ENCODE measurements around the gene ELOVL2. TPM values are rescaled to one million over a fixed set of nuclear protein-coding genes. Genes with fewer than 3 reads are reported as not detected.
"Not testable (repeated sequence)": the region's sequence is repeated elsewhere in the genome, so short reads cannot be mapped to it uniquely, and the experiment has no call there.

ELOVL2 gene, protein sequence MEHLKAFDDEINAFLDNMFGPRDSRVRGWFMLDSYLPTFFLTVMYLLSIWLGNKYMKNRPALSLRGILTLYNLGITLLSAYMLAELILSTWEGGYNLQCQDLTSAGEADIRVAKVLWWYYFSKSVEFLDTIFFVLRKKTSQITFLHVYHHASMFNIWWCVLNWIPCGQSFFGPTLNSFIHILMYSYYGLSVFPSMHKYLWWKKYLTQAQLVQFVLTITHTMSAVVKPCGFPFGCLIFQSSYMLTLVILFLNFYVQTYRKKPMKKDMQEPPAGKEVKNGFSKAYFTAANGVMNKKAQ
- total RNA-seq (2012; rRNA removed), result 0.44 and 0.76 TPM in 2 replicates

- peaks cover 8% of the 10 kb centered on the region for H3K4me1 ChIP-seq (ENCODE audit: control insufficient read depth, insufficient read depth, low read length)
- peak within 1 kb of the TSS; percentile 70 for H3K4me3 ChIP-seq (ENCODE audit: low read length)
- no peaks in the 10 kb centered on the region for H3K9me3 ChIP-seq (replicated peaks; ENCODE audit: low read length)
- peaks cover 83% of the 10 kb centered on the region for H3K27me3 ChIP-seq (ENCODE audit: control insufficient read depth, insufficient read depth, low read length)
- H3K4me2 ChIP-seq (ENCODE audit: low read length), result peak within 1 kb of the TSS; percentile 85
- no peak within 1 kb of the TSS for H3K9ac ChIP-seq (ENCODE audit: low read depth, low read length)
- H3K36me3 ChIP-seq (ENCODE audit: insufficient read depth, low read length), result no peaks in the 10 kb centered on the region
Measured at GRCh38 chr6:11043961-11044711, at the start of gene ELOVL2. ELOVL2 (minus strand) TSS chr6:11044305; CDS start chr6:11044230, 75 bp downstream.

DNA sequence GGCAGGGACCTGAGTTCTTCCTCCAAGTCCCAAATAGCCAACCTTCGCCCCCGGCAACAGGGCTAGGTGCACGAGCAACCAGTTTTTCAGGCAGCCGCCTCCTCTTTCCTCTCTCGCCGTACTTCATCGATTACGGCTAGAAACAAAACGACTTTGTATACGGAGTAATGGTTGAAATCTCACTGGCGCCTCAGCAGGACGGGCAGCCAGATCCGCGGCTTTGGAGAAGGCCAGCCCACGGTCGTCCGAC, 49.2 kb upstream of the ELOVL2 start:
- no peaks in the 10 kb centered on the region for H3K36me3 ChIP-seq (ENCODE audit: insufficient read depth, low read length)
- H3K4me2 ChIP-seq (ENCODE audit: low read length), result peak overlapping the region; percentile 89
- H3K9me3 ChIP-seq (replicated peaks; ENCODE audit: low read length), result no peaks in the 10 kb centered on the region
- peak overlapping the region; percentile 99 for H3K9ac ChIP-seq (ENCODE audit: low read depth, low read length)
- peaks cover 18% of the 10 kb centered on the region for H3K4me1 ChIP-seq (ENCODE audit: control insufficient read depth, insufficient read depth, low read length)
- no peaks in the 10 kb centered on the region for H3K27me3 ChIP-seq (ENCODE audit: control insufficient read depth, insufficient read depth, low read length)
- H3K4me3 ChIP-seq (ENCODE audit: low read length), result peak overlapping the region; percentile 100

- no peaks in the 10 kb centered on the region for H3K27me3 ChIP-seq (ENCODE audit: control insufficient read depth, insufficient read depth, low read length)
- H3K4me2 ChIP-seq (ENCODE audit: low read length), result peak overlapping the region; percentile 89
- H3K36me3 ChIP-seq (ENCODE audit: insufficient read depth, low read length), result no peaks in the 10 kb centered on the region
- no peaks in the 10 kb centered on the region for H3K9me3 ChIP-seq (replicated peaks; ENCODE audit: low read length)
- H3K9ac ChIP-seq (ENCODE audit: low read depth, low read length), result peak overlapping the region; percentile 99
- H3K4me1 ChIP-seq (ENCODE audit: control insufficient read depth, insufficient read depth, low read length), result peaks cover 18% of the 10 kb centered on the region
- peak overlapping the region; percentile 100 for H3K4me3 ChIP-seq (ENCODE audit: low read length)
Measured at GRCh38 chr6:11092668-11093375, 48.7 kb upstream of the ELOVL2 start.

- not testable (repeated sequence) for H3K9ac ChIP-seq (ENCODE audit: low read depth, low read length); H3K9me3 ChIP-seq (replicated peaks; ENCODE audit: low read length); H3K4me2 ChIP-seq (ENCODE audit: low read length); H3K36me3 ChIP-seq (ENCODE audit: insufficient read depth, low read length); H3K27me3 ChIP-seq (ENCODE audit: control insufficient read depth, insufficient read depth, low read length); H3K4me3 ChIP-seq (ENCODE audit: low read length)
- H3K4me1 ChIP-seq (ENCODE audit: control insufficient read depth, insufficient read depth, low read length), result peaks cover 16% of the 10 kb centered on the region
Measured at GRCh38 chr6:11091141-11091540, 47.0 kb upstream of the ELOVL2 start.

DNA sequence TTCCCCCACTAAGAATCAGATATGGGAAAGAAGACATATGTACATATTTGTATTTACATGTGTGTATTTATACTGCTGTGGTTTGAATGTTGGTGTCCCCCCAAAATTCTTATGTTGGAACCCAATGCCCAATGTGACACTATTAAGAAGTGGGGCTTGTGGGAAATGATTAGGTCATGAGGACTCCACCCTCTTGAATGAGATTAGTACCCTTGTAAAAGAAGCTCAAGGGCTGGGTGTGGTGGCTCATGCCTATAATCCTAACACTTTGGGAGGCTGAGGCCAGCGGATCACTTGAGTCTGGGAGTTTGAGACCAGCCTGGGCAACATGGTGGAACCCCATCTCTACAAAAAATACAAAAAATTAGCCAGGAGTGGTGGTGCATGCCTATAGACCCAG, 45.6 kb upstream of the ELOVL2 start:
- Histone ChIP-seq H3K36me3 (ENCODE audit: insufficient read depth, low read length) (no peaks in the 10 kb centered on the region), H3K9me3 (replicated peaks; ENCODE audit: low read length) (no peaks in the 10 kb centered on the region), H3K9ac (ENCODE audit: low read depth, low read length) (no peak overlapping the region), H3K4me2 (ENCODE audit: low read length) (no peak overlapping the region), H3K27me3 (ENCODE audit: control insufficient read depth, insufficient read depth, low read length) (no peaks in the 10 kb centered on the region), H3K4me3 (ENCODE audit: low read length) (no peak overlapping the region), H3K4me1 (ENCODE audit: control insufficient read depth, insufficient read depth, low read length) (peaks cover 6% of the 10 kb centered on the region)

DNA sequence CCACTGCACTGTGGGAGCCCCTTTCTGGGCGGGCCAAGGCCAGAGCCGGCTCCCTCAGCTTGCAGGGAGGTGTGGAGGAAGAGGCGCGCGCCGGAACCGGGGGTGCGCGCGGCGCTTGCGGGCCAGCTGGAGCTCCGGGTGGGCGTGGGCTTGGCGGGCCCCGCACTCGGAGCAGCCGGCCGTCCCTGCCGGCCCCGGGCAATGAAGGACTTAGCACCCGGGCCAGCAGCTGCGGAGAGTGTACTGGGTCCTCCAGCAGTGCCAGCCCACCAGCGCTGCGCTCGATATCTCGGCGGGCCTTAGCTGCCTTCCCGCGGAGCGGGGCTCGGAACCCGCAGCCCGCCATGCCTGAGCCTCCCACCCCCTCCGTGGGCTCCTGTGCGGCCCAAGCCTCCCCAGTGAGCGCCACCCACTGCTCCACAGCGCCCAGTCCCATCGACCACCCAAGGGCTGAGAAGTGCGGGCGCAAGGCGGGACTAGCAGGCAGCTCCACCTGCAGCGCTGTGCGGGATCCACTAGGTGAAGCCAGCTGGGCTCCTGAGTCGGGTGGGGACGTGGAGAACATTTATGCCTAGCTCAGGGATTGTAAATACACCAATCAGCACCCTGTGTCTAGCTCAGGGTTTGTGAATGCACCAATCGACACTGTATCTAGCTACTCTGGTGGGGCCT, 43.2 kb upstream of the ELOVL2 start:
- peaks cover 11% of the 10 kb centered on the region for H3K4me1 ChIP-seq (ENCODE audit: control insufficient read depth, insufficient read depth, low read length)
- H3K27me3 ChIP-seq (ENCODE audit: control insufficient read depth, insufficient read depth, low read length), result not testable (repeated sequence)

GRCh38 chr6:11085758-11086435, 41.8 kb upstream of the ELOVL2 start:
- no peak overlapping the region for H3K4me3 ChIP-seq (ENCODE audit: low read length)
- H3K4me2 ChIP-seq (ENCODE audit: low read length), result no peak overlapping the region
- H3K27me3 ChIP-seq (ENCODE audit: control insufficient read depth, insufficient read depth, low read length), result no peaks in the 10 kb centered on the region
- no peaks in the 10 kb centered on the region for H3K36me3 ChIP-seq (ENCODE audit: insufficient read depth, low read length)
- H3K4me1 ChIP-seq (ENCODE audit: control insufficient read depth, insufficient read depth, low read length), result peaks cover 11% of the 10 kb centered on the region
- no peaks in the 10 kb centered on the region for H3K9me3 ChIP-seq (replicated peaks; ENCODE audit: low read length)
- no peak overlapping the region for H3K9ac ChIP-seq (ENCODE audit: low read depth, low read length)

More for the DNA sequence above, 43.2 kb upstream of the ELOVL2 start:
- not testable (repeated sequence) for H3K36me3 ChIP-seq (ENCODE audit: insufficient read depth, low read length); H3K9ac ChIP-seq (ENCODE audit: low read depth, low read length); H3K4me2 ChIP-seq (ENCODE audit: low read length); H3K4me3 ChIP-seq (ENCODE audit: low read length); H3K9me3 ChIP-seq (replicated peaks; ENCODE audit: low read length)

GRCh38 chr6:11083956-11084355, 39.9 kb upstream of the ELOVL2 start:
- Histone ChIP-seq H3K4me3 (ENCODE audit: low read length) (no peak overlapping the region), H3K4me2 (ENCODE audit: low read length) (peak overlapping the region; percentile 22), H3K9me3 (replicated peaks; ENCODE audit: low read length) (no peaks in the 10 kb centered on the region), H3K36me3 (ENCODE audit: insufficient read depth, low read length) (no peaks in the 10 kb centered on the region), H3K9ac (ENCODE audit: low read depth, low read length) (no peak overlapping the region), H3K27me3 (ENCODE audit: control insufficient read depth, insufficient read depth, low read length) (no peaks in the 10 kb centered on the region), H3K4me1 (ENCODE audit: control insufficient read depth, insufficient read depth, low read length) (peaks cover 11% of the 10 kb centered on the region)

DNA sequence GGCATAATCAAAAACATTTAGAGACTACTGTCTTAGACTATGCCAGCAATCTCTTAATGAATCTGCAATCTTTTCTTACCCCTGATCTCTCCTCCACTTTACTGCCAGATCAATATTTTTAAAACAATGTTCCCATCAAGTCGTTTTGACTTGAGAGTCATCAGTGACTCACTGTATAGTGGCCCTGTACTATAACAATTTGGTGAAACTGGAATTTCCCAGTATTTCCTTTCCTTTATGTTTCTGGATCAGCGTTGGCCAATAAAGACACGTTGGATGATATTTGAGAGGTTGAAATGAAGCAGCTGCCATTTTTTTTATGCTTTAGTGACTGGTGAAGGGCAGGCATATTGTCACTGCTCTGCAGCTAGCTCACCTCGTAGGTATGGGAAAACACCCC, 39.4 kb upstream of the ELOVL2 start:
- peaks cover 11% of the 10 kb centered on the region for H3K4me1 ChIP-seq (ENCODE audit: control insufficient read depth, insufficient read depth, low read length)
- H3K4me2 ChIP-seq (ENCODE audit: low read length), result peak overlapping the region; percentile 22
- no peaks in the 10 kb centered on the region for H3K36me3 ChIP-seq (ENCODE audit: insufficient read depth, low read length)
- H3K9ac ChIP-seq (ENCODE audit: low read depth, low read length), result no peak overlapping the region
- H3K27me3 ChIP-seq (ENCODE audit: control insufficient read depth, insufficient read depth, low read length), result no peaks in the 10 kb centered on the region
- H3K4me3 ChIP-seq (ENCODE audit: low read length), result no peak overlapping the region
- no peaks in the 10 kb centered on the region for H3K9me3 ChIP-seq (replicated peaks; ENCODE audit: low read length)

DNA sequence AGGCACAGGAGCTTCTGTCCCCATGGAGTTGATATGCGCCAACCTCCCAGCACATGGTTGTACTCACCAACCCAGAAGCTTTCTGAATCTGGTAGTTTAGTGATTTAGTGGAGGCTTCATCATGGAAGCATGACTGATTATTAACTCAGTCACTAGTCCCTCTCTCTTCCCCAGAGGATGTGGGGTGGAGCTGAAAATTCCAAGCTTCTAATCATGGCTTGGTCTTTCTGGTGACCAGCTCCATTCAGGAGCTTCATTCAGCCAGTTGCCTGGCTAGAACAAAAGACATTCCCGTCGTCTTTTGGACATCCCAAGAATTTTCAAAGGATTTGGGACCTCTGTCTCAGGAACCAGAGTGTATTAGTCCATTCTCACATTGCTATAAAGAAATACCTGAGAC, 36.2 kb upstream of the ELOVL2 start:
- Histone ChIP-seq H3K4me3 (ENCODE audit: low read length) (no peak overlapping the region), H3K36me3 (ENCODE audit: insufficient read depth, low read length) (no peaks in the 10 kb centered on the region), H3K4me2 (ENCODE audit: low read length) (no peak overlapping the region), H3K9me3 (replicated peaks; ENCODE audit: low read length) (no peaks in the 10 kb centered on the region), H3K27me3 (ENCODE audit: control insufficient read depth, insufficient read depth, low read length) (no peaks in the 10 kb centered on the region), H3K9ac (ENCODE audit: low read depth, low read length) (no peak overlapping the region), H3K4me1 (ENCODE audit: control insufficient read depth, insufficient read depth, low read length) (peaks cover 11% of the 10 kb centered on the region)

- Histone ChIP-seq H3K36me3 (ENCODE audit: insufficient read depth, low read length) (no peaks in the 10 kb centered on the region), H3K9ac (ENCODE audit: low read depth, low read length) (no peak overlapping the region), H3K4me2 (ENCODE audit: low read length) (no peak overlapping the region), H3K4me1 (ENCODE audit: control insufficient read depth, insufficient read depth, low read length) (peaks cover 3% of the 10 kb centered on the region), H3K27me3 (ENCODE audit: control insufficient read depth, insufficient read depth, low read length) (no peaks in the 10 kb centered on the region), H3K9me3 (replicated peaks; ENCODE audit: low read length) (no peaks in the 10 kb centered on the region), H3K4me3 (ENCODE audit: low read length) (no peak overlapping the region)
Measured at GRCh38 chr6:11078266-11078665, 34.2 kb upstream of the ELOVL2 start.
